Right lobe of liver (tissue), 6 donors: ENCODE data around the gene RIC1. TPM values are rescaled to one million over a fixed set of nuclear protein-coding genes. Genes with fewer than 3 reads are reported as not detected.

ENCODE experiments used
- ATAC-seq, 4 donors: fragments of 200-7000 bp; cut with Tn5 transposase; one replicate each; pipeline ENCODE4 v1.9.1; 2020; ENCODE audit warnings: mild to moderate bottlenecking in 4 of 4, moderate library complexity in 4 of 4
- DNase-seq, 3 donors: peaks; one replicate each; pipeline ENCODE4 v3.0.0-alpha.2; 2020
- H3K27ac ChIP-seq, 3 donors: fragments of 200-600 bp; one replicate each; pipeline ENCODE4 v1.8.0; 2022
- H3K27me3 ChIP-seq, 2 donors: fragments of 200-600 bp; one replicate each; pipeline ENCODE4 v1.8.0; 2022
- H3K36me3 ChIP-seq, 4 donors: fragments of 200-600 bp; sonication (generic) in 1 of 4; one replicate each; pipeline versions ENCODE4 v1.5.1 to v1.8.0; 2017 to 2022; ENCODE audit warnings: control low read depth in 1 of 4
- H3K4me1 ChIP-seq, 4 donors: fragments of 200-600 bp; sonication (generic) in 1 of 4; one replicate each; pipeline versions ENCODE4 v1.5.1 to v1.8.0; 2017 to 2022; ENCODE audit warnings: control low read depth in 1 of 4
- H3K4me3 ChIP-seq, 3 donors: fragments of 200-600 bp; one replicate each; pipeline ENCODE4 v1.8.0; 2022
- H3K9me3 ChIP-seq, 4 donors: fragments of 200-600 bp; sonication (generic) in 1 of 4; one replicate each; pipeline versions ENCODE4 v1.5.1 to v1.8.0; 2017 to 2022; ENCODE audit warnings: control low read depth in 1 of 4
- CTCF ChIP-seq, 4 donors: fragments of 200-600 bp in 3 of 4; fragments of 450-650 bp in 1 of 4; IDR thresholded peaks; one replicate each; pipeline versions ENCODE4 v1.5.1 to v1.8.0; 2016 to 2022; ENCODE audit warnings: antibody characterized with exemption in 4 of 4, mild to moderate bottlenecking in 2 of 4
- POLR2A ChIP-seq: fragments of 450-650 bp; IDR thresholded peaks from one replicate; pipeline ENCODE4 v1.6.1; 2017; ENCODE audit warnings: antibody characterized with exemption, mild to moderate bottlenecking
- WGBS: methylation state at CpG from one replicate; pipeline ENCODE4 v1.1.6; 2018; ENCODE audit warnings: low coverage, low lambda C conversion rate; ENCODE audit not compliant: insufficient coverage; ENCODE audit errors: missing lambda C conversion rate; 5-methylcytosine and 5-hydroxymethylcytosine counted together
- intact Hi-C, 2 donors: fragments of 100-400 bp; cut with DNase I; formaldehyde crosslinking; loops; one replicate each; pipeline versions ENCODE4 v1.11.2 to v1.14.1; 2022
- total RNA-seq, 6 experiments: library from RNA; depleted of rRNA in 2 of 6; stranded (reverse); fragments of >200 nt in 2 of 6; fragmentation: NEBNext Ultra II Directional in 3 of 6; extraction: Animal tissue kit (Norgen Biotek cat#: 25700) in 3 of 6; gene quantifications; one replicate each; pipeline versions ENCODE4 v1.1.0 to v1.2.4, GENCODE V29; 2016 to 2023
- donor health status: DM: no; HTN: yes; CAD: no.
- donor health status: DM: no; HTN: no; CAD: no.
- donor health status: DM: no; HTN: no; CAD: no.
- donor health status: DM: no; HTN: yes; CAD: no.
- donor health status: DM: no; HTN: yes; CAD: no.

The RIC1 gene
- total RNA-seq, 6 experiments from 2014 or later, result 9.7 to 18.4 (median 10.5) TPM

GRCh38 chr9:5644501-5644900 is 15.6 kb downstream of the RIC1 start:
- H3K9me3 ChIP-seq, result no peaks in the 10 kb centered on the region
- intact Hi-C loops, result no loop called here

GRCh38 chr9:5646116-5646515 is 17.2 kb downstream of the RIC1 start:
- Histone ChIP-seq H3K4me3 (no peak overlapping the region), H3K27ac (no peak overlapping the region), H3K4me1 (no peaks in the 10 kb centered on the region), H3K27me3 (no peaks in the 10 kb centered on the region), H3K36me3 (no peaks in the 10 kb centered on the region), H3K9me3 (no peaks in the 10 kb centered on the region)
- 97% methylated on average over 3 of the region's 3 CpGs for WGBS
- DNase-seq (no peak), ATAC-seq (no peak)
- TF ChIP-seq POLR2A (no peak), CTCF (IDR thresholded peaks at IDR 0.05) (no peak)
- intact Hi-C loops, result no loop called here

More at GRCh38 chr9:5644501-5644900, 15.6 kb downstream of the RIC1 start:
- Histone ChIP-seq H3K36me3 (no peaks in the 10 kb centered on the region), H3K27me3 (no peaks in the 10 kb centered on the region), H3K27ac (no peak overlapping the region), H3K4me3 (no peak overlapping the region), H3K4me1 (no peaks in the 10 kb centered on the region)
- 100% methylated on average over 1 of the region's 1 CpG for WGBS
- DNase-seq (no peak), ATAC-seq (no peak)
- TF ChIP-seq POLR2A (no peak), CTCF (IDR thresholded peaks at IDR 0.05) (no peak)

GRCh38 chr9:5650356-5651105 is 21.6 kb downstream of the RIC1 start:
- Histone ChIP-seq H3K36me3 (no peaks in the 10 kb centered on the region), H3K4me3 (no peak overlapping the region), H3K9me3 (peaks cover 0 to 3% (median 0%) of the 10 kb centered on the region in 4 donors), H3K27me3 (no peaks in the 10 kb centered on the region), H3K27ac (no peak overlapping the region), H3K4me1 (no peaks in the 10 kb centered on the region)
- intact Hi-C loops, result no loop called here
- DNase-seq (no peak), ATAC-seq (peak; percentile 28 to 39 (median 36))
- TF ChIP-seq POLR2A, result no peak
- TF ChIP-seq CTCF (IDR thresholded peaks at IDR 0.05), result no peak
- 86% methylated on average over 1 of the region's 2 CpGs for WGBS

GRCh38 chr9:5651246-5651645 is 22.3 kb downstream of the RIC1 start:
- ATAC-seq, result no peak

More at GRCh38 chr9:5651246-5651645, 22.3 kb downstream of the RIC1 start:
- Histone ChIP-seq H3K27me3 (no peaks in the 10 kb centered on the region), H3K4me3 (no peak overlapping the region), H3K9me3 (peaks cover 0 to 3% (median 0%) of the 10 kb centered on the region in 4 donors), H3K36me3 (no peaks in the 10 kb centered on the region), H3K27ac (no peak overlapping the region), H3K4me1 (no peaks in the 10 kb centered on the region)
- TF ChIP-seq CTCF (IDR thresholded peaks at IDR 0.05), result no peak
- no peak for TF ChIP-seq POLR2A
- DNase-seq, result no peak
- intact Hi-C loops, result no loop called here
